Small intestine (tissue), 7 donors: ENCODE results near the gene ACAA1. TPM values are rescaled to one million over a fixed set of nuclear protein-coding genes. Genes with fewer than 3 reads are reported as not detected.

Experiments
- DNase-seq, 2 donors: peaks; one replicate each; pipeline versions ENCODE4 v3.0.0 to v3.0.0-alpha.2; 2013
- FAIRE-seq: peaks from 2 replicates; lab custom pipeline; 2012; peaks lifted over from hg19 to GRCh38; lab: Jason Lieb, UNC
- H3K27ac ChIP-seq, 3 donors: one replicate each; pipeline ENCODE4 v1.5.1; 2013; ENCODE audit warnings: low read length in 2 of 3, mild to moderate bottlenecking in 2 of 3, control low read depth in 1 of 3, inconsistent platforms in 1 of 3, low read depth in 1 of 3, moderate library complexity in 1 of 3
- H3K27me3 ChIP-seq, 3 donors: one replicate each; pipeline ENCODE4 v1.6.1; 2013; ENCODE audit warnings: low read length in 3 of 3, inconsistent platforms in 1 of 3; ENCODE audit not compliant: control insufficient read depth in 3 of 3, insufficient read depth in 3 of 3
- H3K36me3 ChIP-seq, 3 donors: one replicate each; pipeline ENCODE4 v1.6.1; 2013; ENCODE audit warnings: low read length in 3 of 3, inconsistent platforms in 1 of 3, low read depth in 1 of 3, mild to moderate bottlenecking in 1 of 3, moderate library complexity in 1 of 3; ENCODE audit not compliant: control insufficient read depth in 3 of 3, insufficient read depth in 2 of 3
- H3K4me1 ChIP-seq, 3 donors: one replicate each; pipeline ENCODE4 v1.6.1; 2013; ENCODE audit warnings: low read length in 2 of 3, inconsistent platforms in 1 of 3, low read depth in 1 of 3, mild to moderate bottlenecking in 1 of 3, moderate library complexity in 1 of 3; ENCODE audit not compliant: control insufficient read depth in 3 of 3, insufficient read depth in 2 of 3
- H3K4me3 ChIP-seq, 3 donors: one replicate each; pipeline ENCODE4 v1.5.1; 2013; ENCODE audit warnings: low read length in 3 of 3, control low read depth in 1 of 3, inconsistent platforms in 1 of 3, low read depth in 1 of 3, mild to moderate bottlenecking in 1 of 3, moderate library complexity in 1 of 3
- H3K9me3 ChIP-seq, 2 donors: one replicate each; pipeline ENCODE4 v1.6.1; 2013; ENCODE audit warnings: low read depth in 1 of 2, low read length in 1 of 2; ENCODE audit not compliant: control insufficient read depth in 2 of 2, insufficient read depth in 1 of 2
- WGBS, 3 donors: extraction: QIAGEN DNeasy Blood & Tissue Kit; methylation state at CpG; one replicate each; pipeline ENCODE4 v1.1.7; 2013; 5-methylcytosine and 5-hydroxymethylcytosine counted together
- polyA plus RNA-seq, 4 donors: library from polyadenylated mRNA; stranded (reverse) in 3 of 4; unstranded in 1 of 4; fragments of 200-250 nt in 3 of 4; fragments of 120-200 nt in 1 of 4; gene quantifications; one replicate each; pipeline versions ENCODE4 v1.2.1 to v1.2.3, GENCODE V29; 2013
- donor health status: healthy with polysubstance abuse.
- donor health status: control.
- donor health status: control.
- donor health status: Bipolar disorder and iron deficiency.
- donor health status: healthy.

The ACAA1 gene
- polyA plus RNA-seq, 4 donors = 59.6 to 443 (median 210) TPM

DNA sequence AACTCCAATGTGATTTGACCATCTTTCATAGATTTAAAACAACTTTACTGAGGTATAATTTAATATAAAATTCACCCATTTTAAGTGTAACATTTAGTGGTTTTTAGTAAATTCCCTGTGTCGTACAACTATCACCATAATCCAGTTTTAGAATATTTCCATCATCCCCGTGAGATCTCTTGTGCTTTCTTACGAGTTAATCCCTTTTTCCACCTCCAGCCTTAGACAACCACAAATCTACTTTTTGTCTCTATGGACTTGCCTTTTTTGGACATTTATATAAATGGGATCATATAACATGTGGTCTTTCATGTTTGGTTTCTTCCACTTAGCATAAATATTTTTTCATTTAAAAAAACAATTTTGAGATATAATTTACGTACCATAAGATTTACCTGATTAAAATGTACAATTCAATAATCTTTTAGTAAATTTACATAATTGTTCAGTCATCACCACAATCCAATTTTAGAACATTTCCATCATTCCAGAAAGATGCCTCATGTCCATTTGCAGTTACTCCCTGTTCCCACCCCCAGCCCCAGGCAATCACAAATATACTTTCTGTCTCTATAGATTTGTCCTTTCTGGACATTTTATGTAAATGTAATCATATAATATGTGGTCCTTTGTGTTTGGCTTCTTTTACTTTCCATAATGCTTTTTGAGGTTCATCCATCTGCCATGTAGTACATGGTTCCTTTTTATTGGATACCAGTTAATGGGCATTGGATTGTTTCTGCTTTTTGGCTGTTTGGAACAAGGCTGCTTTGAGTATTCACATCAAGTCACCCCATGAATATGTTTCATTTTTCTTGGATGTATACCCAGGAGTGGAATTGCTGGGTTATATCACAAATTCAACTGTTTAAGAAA, 31.5 kb upstream of the ACAA1 start:
- peaks cover 10 to 13% (median 12%) of the 10 kb centered on the region in 3 donors for H3K4me1 ChIP-seq
- no peaks in the 10 kb centered on the region for H3K9me3 ChIP-seq
- no peak overlapping the region for H3K4me3 ChIP-seq
- no peak overlapping the region for H3K27ac ChIP-seq
- H3K36me3 ChIP-seq = no peaks in the 10 kb centered on the region
- FAIRE-seq = no peak
- 94 to 95% (median 94%) methylated on average over 4 of the region's 4 CpGs for WGBS, 3 donors
- no peak for DNase-seq
- no peaks in the 10 kb centered on the region for H3K27me3 ChIP-seq

DNA sequence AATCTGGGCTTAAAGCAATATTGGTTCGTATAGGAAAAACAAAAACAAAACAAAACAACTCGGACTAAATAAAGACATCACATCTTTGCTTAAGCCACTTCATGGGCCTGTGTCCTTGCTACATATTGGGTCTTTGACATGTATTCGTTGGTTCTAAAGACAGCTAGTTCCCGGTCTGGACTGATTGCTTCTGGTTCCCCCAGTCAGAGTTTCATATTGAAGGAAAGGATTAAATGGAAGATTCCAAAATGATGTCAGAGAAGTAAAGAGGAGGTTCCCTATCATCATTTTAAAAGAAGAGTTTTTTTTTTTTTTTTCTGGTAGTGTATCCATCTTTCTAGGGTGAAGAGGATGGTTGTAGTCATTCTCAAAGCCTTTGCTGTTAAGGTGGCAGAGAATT, 30.7 kb upstream of the ACAA1 start:
- H3K4me3 ChIP-seq = no peak overlapping the region
- 83 to 90% (median 85%) methylated on average over 4 of the region's 4 CpGs for WGBS, 3 donors
- no peak for FAIRE-seq

DNA sequence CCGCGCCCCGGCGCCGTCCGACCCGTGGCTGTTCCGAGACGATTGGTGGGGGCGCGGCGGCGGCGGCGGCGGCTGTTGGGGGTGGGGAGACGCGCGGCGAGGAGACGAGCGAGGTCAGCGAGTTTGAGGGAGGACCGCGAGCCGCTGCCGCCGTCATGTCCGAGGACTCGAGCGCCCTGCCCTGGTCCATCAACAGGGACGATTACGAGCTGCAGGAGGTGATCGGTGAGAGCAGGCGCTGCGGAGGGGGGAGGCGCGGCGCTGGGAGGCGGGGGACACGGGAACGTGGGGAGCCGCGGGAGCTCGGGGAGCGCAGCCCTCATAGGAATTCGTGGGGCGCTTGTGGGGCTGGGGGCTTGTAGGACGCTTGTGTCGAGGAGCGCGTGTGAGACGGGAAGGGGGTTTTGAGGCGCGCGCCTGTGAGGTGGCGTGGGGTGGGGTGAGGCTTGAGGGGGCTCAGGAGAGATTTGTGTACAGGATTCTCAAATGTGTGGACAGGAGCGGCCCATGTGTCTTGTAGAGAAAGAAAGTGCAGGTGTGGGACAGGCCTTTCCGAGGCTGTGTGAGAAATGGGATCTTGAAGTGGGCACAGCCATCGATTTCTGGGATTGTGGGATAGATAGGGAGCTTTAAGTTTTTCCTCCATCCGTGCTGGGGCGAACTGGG, 28.9 kb upstream of the ACAA1 start:
- Histone ChIP-seq H3K27ac (peak overlapping the region; percentile 90 to 98 (median 92)), H3K27me3 (no peaks in the 10 kb centered on the region), H3K36me3 (no peaks in the 10 kb centered on the region), H3K9me3 (no peaks in the 10 kb centered on the region), H3K4me3 (peak overlapping the region; percentile 68 to 90 (median 78)), H3K4me1 (peaks cover 10 to 12% (median 10%) of the 10 kb centered on the region in 3 donors)
- 0 to 1% (median 1%) methylated on average over 51 to 62 of the region's 62 CpGs for WGBS, 3 donors
- FAIRE-seq (no peak), DNase-seq (peak in 1 of 2 donors; percentile 63)

More for the DNA sequence above, 30.7 kb upstream of the ACAA1 start:
- Histone ChIP-seq H3K4me1 (peaks cover 10 to 12% (median 11%) of the 10 kb centered on the region in 3 donors), H3K27ac (no peak overlapping the region), H3K9me3 (no peaks in the 10 kb centered on the region), H3K27me3 (no peaks in the 10 kb centered on the region), H3K36me3 (no peaks in the 10 kb centered on the region)
- DNase-seq = no peak

DNA sequence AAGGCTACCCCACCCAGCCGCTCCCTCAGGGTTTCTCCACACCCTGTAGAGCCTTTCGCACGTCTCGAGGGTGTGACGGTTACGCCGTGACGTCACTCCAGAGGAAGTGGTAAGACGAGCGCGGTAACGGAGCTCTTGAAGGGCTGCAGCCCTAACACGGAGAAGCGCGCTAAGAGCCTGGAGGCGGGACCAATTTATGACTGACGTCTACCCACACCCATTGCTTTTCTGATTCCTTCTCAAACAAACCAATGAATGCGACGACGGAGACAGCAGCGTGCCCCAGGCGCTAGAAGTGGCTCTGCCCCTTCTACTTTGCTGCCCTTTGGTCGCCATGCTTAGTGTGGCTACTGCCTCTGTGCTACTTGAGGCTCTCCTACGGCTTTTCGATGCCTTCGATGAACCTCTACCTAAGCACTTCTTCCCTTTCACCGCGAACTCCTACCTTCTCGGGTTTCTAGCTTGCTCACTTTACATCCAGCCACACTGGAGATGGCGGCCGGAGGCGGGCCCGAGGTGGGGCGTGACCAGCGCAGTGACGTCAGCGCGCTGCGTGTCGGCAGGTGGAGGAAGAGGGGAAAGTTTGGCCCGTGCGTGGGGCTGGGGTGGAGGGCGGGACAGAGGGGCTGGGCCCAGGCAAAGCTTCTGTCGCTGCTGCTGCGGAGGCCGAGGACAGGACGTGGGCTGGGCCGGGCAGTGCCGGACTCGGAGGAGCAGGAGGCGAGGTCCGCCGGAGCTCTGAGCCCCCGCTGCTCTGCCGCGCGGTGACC, 28.2 kb upstream of the ACAA1 start, which contains the start of gene OXSR1:
TSS of gene OXSR1 (plus strand) at position 586 of the 770 bp plus-strand sequence. CDS start 340 bp downstream, outside the sequence.
- no peaks in the 10 kb centered on the region for H3K9me3 ChIP-seq
- H3K4me3 ChIP-seq = peak within 1 kb of the TSS; percentile 68 to 90 (median 78)
- peaks cover 10 to 12% (median 10%) of the 10 kb centered on the region in 3 donors for H3K4me1 ChIP-seq
- FAIRE-seq (peak; percentile 92), DNase-seq (peak; percentile 100)
- H3K27me3 ChIP-seq = no peaks in the 10 kb centered on the region
- no peaks in the 10 kb centered on the region for H3K36me3 ChIP-seq
- peak within 1 kb of the TSS; percentile 90 to 98 (median 92) for H3K27ac ChIP-seq
- 0% methylated on average over 48 to 57 of the region's 57 CpGs for WGBS, 3 donors

DNA sequence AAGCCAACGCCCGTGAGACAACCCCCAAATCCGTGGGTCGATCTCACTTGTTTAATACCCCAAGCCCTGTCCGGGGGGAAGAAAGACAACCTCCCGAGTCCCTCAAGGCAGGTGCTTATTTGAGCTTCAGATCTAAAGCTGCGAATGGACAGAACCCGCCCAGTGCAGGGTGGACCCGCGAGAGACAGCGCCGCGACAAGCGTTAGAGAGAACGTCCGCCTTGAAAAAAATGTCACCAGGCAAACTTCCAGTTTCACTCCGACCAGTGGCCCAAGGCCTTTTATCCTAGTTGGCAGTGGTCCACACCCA, 27.7 kb upstream of the ACAA1 start:
- Histone ChIP-seq H3K9me3 (no peaks in the 10 kb centered on the region), H3K4me3 (peak overlapping the region; percentile 43 to 90 (median 49)), H3K36me3 (no peaks in the 10 kb centered on the region), H3K27ac (peak overlapping the region; percentile 90 to 98 (median 92)), H3K27me3 (no peaks in the 10 kb centered on the region), H3K4me1 (peaks cover 10 to 12% (median 10%) of the 10 kb centered on the region in 3 donors)
- WGBS, 3 donors = 0 to 1% (median 0%) methylated on average over 17 of the region's 17 CpGs
- DNase-seq = no peak
- no peak for FAIRE-seq

DNA sequence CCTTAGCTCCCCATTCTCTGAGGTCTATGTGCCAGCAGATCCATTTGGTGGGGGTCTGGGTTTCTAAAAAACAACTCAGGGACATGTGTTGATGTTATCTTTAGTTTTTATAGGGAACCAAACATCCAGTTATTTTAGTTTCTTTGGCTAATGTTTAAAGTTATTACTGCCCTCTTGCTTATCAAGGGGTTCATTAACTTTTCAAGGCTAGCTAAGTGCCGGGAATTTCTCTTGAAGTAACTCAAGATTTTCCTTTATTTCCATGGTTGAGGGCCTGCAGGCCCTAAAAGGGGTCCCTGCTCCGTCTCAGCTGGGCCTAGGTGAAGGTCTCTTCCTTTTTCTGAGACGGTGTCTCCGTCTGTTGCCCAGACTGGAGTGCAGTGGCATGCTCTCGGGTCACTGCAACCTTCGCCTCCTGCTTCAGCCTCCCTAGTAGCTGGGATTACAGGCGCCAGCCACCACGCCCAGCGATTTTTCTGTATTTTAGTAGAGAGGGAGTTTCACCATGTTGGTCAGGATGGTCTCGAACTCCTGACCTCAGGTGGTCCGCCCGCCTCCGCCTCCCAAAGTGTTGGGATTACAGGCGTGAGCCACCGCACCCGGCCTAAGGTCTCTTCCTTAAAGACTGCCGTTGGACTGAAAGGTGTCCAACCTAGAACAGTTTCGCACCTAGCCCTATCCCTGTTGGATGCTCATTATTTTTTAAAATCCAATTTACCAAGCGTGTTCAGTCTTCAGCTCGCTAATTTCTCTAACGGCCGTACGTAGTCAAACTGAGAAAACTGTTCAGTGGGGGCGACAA, 27.1 kb upstream of the ACAA1 start:
- Histone ChIP-seq H3K4me3 (peak overlapping the region; percentile 43 to 90 (median 49)), H3K27ac (peak overlapping the region; percentile 90 to 98 (median 92)), H3K4me1 (peaks cover 10 to 12% (median 10%) of the 10 kb centered on the region in 3 donors), H3K27me3 (no peaks in the 10 kb centered on the region), H3K36me3 (no peaks in the 10 kb centered on the region), H3K9me3 (no peaks in the 10 kb centered on the region)
- DNase-seq = peak; percentile 27 to 45
- 38 to 64% (median 45%) methylated on average over 24 of the region's 24 CpGs for WGBS, 3 donors
- FAIRE-seq = no peak

DNA sequence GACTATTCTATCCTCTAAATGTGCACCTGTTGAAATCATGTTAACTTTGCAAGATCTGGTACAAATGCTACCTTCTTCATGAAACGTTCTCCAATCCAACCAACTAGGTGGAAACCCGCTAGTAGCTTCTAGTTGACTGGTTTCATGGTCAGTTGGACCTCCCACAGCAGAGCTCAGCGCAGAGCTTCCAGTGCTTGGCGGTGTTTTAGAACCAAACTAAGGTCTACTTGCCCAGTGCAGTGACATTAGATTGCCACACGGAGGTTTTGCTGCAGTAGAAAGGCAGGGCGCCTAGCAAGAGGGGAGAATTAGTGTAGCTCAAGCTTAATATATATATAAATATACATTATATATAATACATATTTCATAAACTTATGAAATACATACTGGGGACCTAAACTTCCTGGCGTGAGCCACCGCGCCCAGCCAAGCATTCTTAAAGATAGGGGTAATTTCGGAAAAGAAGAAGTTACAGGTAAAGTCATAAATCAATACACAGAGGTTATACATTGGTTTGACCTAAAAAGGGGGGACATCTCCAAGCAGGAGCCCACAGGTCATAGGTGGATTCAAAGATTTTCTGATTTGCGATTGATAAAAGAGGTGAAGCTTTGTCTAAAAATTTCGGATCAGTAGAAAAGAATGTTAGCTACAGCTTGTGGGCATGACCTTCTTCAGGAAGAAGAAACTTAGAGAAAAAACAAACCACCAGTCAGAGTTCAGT, 26.4 kb upstream of the ACAA1 start:
- no peak overlapping the region for H3K4me3 ChIP-seq
- H3K36me3 ChIP-seq = no peaks in the 10 kb centered on the region
- H3K4me1 ChIP-seq = peaks cover 10 to 12% (median 10%) of the 10 kb centered on the region in 3 donors
- no peak overlapping the region for H3K27ac ChIP-seq
- DNase-seq (peak in 1 of 2 donors; percentile 28), FAIRE-seq (no peak)
- no peaks in the 10 kb centered on the region for H3K9me3 ChIP-seq
- 89 to 90% (median 90%) methylated on average over 12 of the region's 12 CpGs for WGBS, 3 donors
- H3K27me3 ChIP-seq = no peaks in the 10 kb centered on the region
